ENCODE data around the gene VARS1. TPM values are rescaled to one million over a fixed set of nuclear protein-coding genes. Genes with fewer than 3 reads are reported as not detected.
A peak's percentile ranks its signal among the peaks of the same experiment; 100 is the strongest.
"Not testable (repeated sequence)": the region's sequence is repeated elsewhere in the genome, so short reads cannot be mapped to it uniquely, and the experiment has no call there.

Gene VARS1
- total RNA-seq, 2 experiments from 2014 or later, result 43.9 to 44.2 TPM

DNA sequence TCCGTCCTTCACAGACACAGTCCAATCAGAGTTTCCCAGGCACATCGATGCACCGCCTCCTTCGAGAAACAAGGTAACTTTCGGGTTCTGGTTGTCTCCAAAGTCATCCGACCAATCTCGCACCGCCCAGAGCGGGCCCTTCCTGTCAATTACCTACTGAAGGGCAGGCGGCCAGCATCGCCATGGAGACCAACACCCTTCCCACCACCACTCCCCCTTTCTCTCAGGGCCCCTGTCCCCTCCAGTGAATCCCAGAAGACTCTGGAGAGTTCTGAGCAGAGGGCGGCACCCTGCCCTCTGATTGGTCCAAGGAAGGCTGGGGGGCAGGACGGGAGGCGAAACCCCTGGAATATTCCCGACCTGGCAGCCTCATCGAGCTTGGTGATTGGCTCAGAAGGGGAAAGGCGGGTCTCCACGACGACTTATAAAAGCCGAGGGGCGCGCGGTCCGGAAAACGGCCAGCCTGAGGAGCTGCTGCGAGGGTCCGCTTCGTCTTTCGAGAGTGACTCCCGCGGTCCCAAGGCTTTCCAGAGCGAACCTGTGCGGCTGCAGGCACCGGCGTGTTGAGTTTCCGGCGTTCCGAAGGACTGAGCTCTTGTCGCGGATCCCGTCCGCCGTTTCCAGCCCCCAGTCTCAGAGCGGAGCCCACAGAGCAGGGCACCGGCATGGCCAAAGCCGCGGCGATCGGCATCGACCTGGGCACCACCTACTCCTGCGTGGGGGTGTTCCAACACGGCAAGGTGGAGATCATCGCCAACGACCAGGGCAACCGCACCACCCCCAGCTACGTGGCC lies 31.9 kb upstream of the VARS1 start, which contains the start of gene HSPA1B:
Gene HSPA1B (plus strand): TSS at position 453 of the 794 bp plus-strand sequence. CDS start 213 bp downstream, at position 666.
- H3K27me3 ChIP-seq (ENCODE audit: control insufficient read depth in 1 of 2, insufficient read depth in 2 of 2, low read length in 2 of 2), result no peaks in the 10 kb centered on the region
- peaks cover 2% of the 10 kb centered on the region for H3K36me3 ChIP-seq (ENCODE audit: insufficient read depth, low read length)
- intact Hi-C loops (cut with DNase I, micrococcal nuclease), result loop anchor here in 1 of 2 experiments (2.0 kb wide), 1 partner anchor 33 kb away; the partner anchor contains the start of gene VARS1
- peak; percentile 64 to 93 (median 84) for DNase-seq
- no peaks in the 10 kb centered on the region for H3K27me3 Mint-ChIP-seq
- peak within 1 kb of the TSS; percentile 96 for H3K4me3 Mint-ChIP-seq
- peaks cover 9% of the 10 kb centered on the region for H3K36me3 Mint-ChIP-seq (ENCODE audit: low read depth)
- peaks cover 43% of the 10 kb centered on the region for H3K4me1 ChIP-seq (ENCODE audit: insufficient read depth, low read length)
- TF ChIP-seq, protein P1, sequence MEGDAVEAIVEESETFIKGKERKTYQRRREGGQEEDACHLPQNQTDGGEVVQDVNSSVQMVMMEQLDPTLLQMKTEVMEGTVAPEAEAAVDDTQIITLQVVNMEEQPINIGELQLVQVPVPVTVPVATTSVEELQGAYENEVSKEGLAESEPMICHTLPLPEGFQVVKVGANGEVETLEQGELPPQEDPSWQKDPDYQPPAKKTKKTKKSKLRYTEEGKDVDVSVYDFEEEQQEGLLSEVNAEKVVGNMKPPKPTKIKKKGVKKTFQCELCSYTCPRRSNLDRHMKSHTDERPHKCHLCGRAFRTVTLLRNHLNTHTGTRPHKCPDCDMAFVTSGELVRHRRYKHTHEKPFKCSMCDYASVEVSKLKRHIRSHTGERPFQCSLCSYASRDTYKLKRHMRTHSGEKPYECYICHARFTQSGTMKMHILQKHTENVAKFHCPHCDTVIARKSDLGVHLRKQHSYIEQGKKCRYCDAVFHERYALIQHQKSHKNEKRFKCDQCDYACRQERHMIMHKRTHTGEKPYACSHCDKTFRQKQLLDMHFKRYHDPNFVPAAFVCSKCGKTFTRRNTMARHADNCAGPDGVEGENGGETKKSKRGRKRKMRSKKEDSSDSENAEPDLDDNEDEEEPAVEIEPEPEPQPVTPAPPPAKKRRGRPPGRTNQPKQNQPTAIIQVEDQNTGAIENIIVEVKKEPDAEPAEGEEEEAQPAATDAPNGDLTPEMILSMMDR (IDR thresholded peaks at IDR 0.05), result no peak
- H3K27ac Mint-ChIP-seq, result peak within 1 kb of the TSS; percentile 97
- peak; percentile 66 for ATAC-seq (ENCODE audit: poor library complexity)
- H3K9me3 ChIP-seq (ENCODE audit: control insufficient read depth in 1 of 2, insufficient read depth in 1 of 2, low read length in 2 of 2), result no peaks in the 10 kb centered on the region
- CTCF ChIA-PET, result interaction anchor here (0.6 to 1.4 kb wide), 6 partner anchors 9 to 98 kb away, joined by 3 to 7 read pairs (median 4); partner anchors contain the start of genes DDAH2 and VARS1
- H3K4me1 Mint-ChIP-seq (ENCODE audit: low read depth), result peaks cover 43% of the 10 kb centered on the region
- peak within 1 kb of the TSS; percentile 84 for H3K4me3 ChIP-seq (ENCODE audit: low read length)
- peak within 1 kb of the TSS; percentile 74 to 76 for H3K27ac ChIP-seq (ENCODE audit: low read depth in 1 of 2, low read length in 2 of 2)
- H3K9me3 Mint-ChIP-seq, result no peaks in the 10 kb centered on the region
- POLR2A ChIA-PET, result interaction anchor here (0.7 to 2.9 kb wide), 29 partner anchors 8 to 286 kb away, joined by 3 to 34 read pairs (median 6); partner anchors contain the start of genes ABHD16A, BAG6, C6orf47 and CLIC1

DNA sequence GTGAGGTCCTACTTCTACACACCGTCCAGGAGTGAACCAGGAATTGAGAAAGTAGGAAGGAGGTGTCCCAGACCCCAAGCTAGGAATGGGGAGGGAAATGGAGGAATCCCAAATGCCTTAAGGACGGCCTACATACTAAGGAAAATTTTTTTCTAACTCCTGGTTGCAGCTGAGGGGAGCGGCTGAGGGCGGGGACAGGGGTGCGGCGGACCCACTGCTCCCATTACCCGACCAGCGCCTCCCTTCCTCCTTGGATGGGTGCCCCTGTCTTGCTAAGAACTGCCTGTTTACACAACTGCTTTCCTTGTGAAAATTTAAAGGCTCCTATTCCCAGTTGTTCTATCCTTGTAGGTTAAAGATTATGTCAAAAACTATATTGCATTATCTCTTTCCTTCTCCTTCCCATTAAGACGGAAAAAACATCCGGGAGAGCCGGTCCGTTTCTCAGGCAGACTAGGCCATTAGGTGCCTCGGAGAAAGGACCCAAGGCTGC lies 31.3 kb upstream of the VARS1 start:
- peak overlapping the region; percentile 97 for H3K27ac Mint-ChIP-seq
- CTCF ChIA-PET, result interaction anchor here (0.6 to 1.4 kb wide), 9 partner anchors 9 to 97 kb away, joined by 3 to 7 read pairs (median 4); partner anchors contain the start of genes DDAH2, MSH5 and VARS1
- peaks cover 14% of the 10 kb centered on the region for H3K36me3 Mint-ChIP-seq (ENCODE audit: low read depth)
- H3K4me3 ChIP-seq (ENCODE audit: low read length), result peak overlapping the region; percentile 84
- no peaks in the 10 kb centered on the region for H3K9me3 Mint-ChIP-seq
- H3K4me1 Mint-ChIP-seq (ENCODE audit: low read depth), result peaks cover 50% of the 10 kb centered on the region
- no peaks in the 10 kb centered on the region for H3K9me3 ChIP-seq (ENCODE audit: control insufficient read depth in 1 of 2, insufficient read depth in 1 of 2, low read length in 2 of 2)
- H3K4me1 ChIP-seq (ENCODE audit: insufficient read depth, low read length), result peaks cover 46% of the 10 kb centered on the region
- POLR2A ChIA-PET, result interaction anchor here (0.7 to 2.9 kb wide), 26 partner anchors 9 to 285 kb away, joined by 3 to 34 read pairs (median 6); partner anchors contain the start of genes ABHD16A, BAG6, C6orf47 and CLIC1
- peak; percentile 19 for ATAC-seq (ENCODE audit: poor library complexity)
- H3K4me3 Mint-ChIP-seq, result peak overlapping the region; percentile 96
- no peaks in the 10 kb centered on the region for H3K27me3 Mint-ChIP-seq
- DNase-seq, result peak in 5 of 14 experiments; percentile 32 to 54 (median 40)
- intact Hi-C loops (cut with DNase I, micrococcal nuclease), result loop anchor here in 1 of 2 experiments (2.0 kb wide), 1 partner anchor 32 kb away; the partner anchor contains the start of gene VARS1
- no peaks in the 10 kb centered on the region for H3K27me3 ChIP-seq (ENCODE audit: control insufficient read depth in 1 of 2, insufficient read depth in 2 of 2, low read length in 2 of 2)
- peak overlapping the region; percentile 74 to 76 for H3K27ac ChIP-seq (ENCODE audit: low read depth in 1 of 2, low read length in 2 of 2)
- TF ChIP-seq, protein P1 (IDR thresholded peaks at IDR 0.05), result no peak
- peaks cover 2% of the 10 kb centered on the region for H3K36me3 ChIP-seq (ENCODE audit: insufficient read depth, low read length)

DNA sequence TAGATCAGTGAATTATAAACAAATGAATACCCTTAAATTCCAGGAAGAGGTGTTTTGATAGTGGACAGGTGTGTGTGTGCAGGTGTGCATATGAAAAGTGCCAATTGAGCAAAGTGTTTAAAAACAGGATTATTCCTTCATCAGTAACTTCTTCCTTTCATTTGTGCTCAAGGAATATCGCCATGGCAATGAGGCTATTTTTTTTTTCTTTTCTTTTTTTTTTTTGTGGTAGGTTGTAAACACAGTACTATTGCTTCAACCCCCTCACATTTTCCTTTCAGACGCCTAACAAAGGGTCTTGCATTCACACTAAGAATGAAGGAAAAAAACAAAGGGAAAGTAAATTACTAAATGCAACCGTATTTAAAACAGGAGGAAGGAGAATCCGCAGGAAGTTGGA lies 30.0 kb upstream of the VARS1 start:
- Histone ChIP-seq H3K27me3 (ENCODE audit: control insufficient read depth in 1 of 2, insufficient read depth in 2 of 2, low read length in 2 of 2) (no peaks in the 10 kb centered on the region), H3K4me1 (ENCODE audit: insufficient read depth, low read length) (peaks cover 42% of the 10 kb centered on the region), H3K4me3 (ENCODE audit: low read length) (no peak overlapping the region), H3K36me3 (ENCODE audit: insufficient read depth, low read length) (no peaks in the 10 kb centered on the region), H3K27ac (ENCODE audit: low read depth in 1 of 2, low read length in 2 of 2) (no peak overlapping the region), H3K9me3 (ENCODE audit: control insufficient read depth in 1 of 2, insufficient read depth in 1 of 2, low read length in 2 of 2) (no peaks in the 10 kb centered on the region)
- intact Hi-C loops (cut with DNase I, micrococcal nuclease), result no loop called here
- Mint-ChIP-seq H3K27ac (peak overlapping the region; percentile 97), H3K4me3 (peak overlapping the region; percentile 96), H3K27me3 (no peaks in the 10 kb centered on the region), H3K36me3 (ENCODE audit: low read depth) (peaks cover 16% of the 10 kb centered on the region), H3K9me3 (no peaks in the 10 kb centered on the region), H3K4me1 (ENCODE audit: low read depth) (peaks cover 54% of the 10 kb centered on the region)
- ATAC-seq (ENCODE audit: poor library complexity) (no peak), DNase-seq (no peak)
- ChIA-PET POLR2A (interaction anchor here (2.9 kb wide), 1 partner anchor 11 kb away, joined by 23 read pairs; the partner anchor contains the start of genes HSPA1A and HSPA1L), CTCF (interaction anchor here (1.3 kb wide), 1 partner anchor 96 kb away, joined by 3 read pairs; no protein-coding TSS in a partner anchor)
- TF ChIP-seq, protein P1 (IDR thresholded peaks at IDR 0.05), result no peak

DNA sequence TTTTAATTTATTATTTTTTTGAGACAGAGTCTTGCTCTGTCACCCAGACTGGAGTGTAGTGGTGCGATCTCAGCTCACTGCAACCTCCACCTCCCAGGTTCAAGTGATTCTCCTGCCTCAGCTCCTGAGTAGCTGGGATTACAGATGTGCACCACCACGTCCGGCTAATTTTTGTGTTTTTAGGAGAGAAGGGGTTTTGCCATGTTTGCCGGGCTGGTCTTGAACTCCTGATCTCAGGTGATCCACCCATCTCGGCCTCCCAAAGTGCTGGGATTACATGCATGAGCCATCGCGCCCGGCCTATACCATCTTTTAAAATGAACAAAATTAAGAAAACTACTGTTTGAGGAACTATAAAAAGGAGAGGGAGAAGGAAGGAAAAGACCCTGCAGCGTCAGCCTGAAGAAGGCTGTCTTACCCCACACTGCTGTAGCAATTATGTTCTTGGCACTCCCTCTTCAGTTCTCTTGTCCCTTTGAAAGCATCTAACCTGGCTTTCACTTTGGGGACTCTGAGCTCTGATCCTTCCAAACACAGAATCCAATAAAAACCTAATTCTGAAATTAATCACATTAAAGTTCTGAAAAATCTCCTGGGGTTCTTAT lies 28.1 kb upstream of the VARS1 start:
- H3K27me3 Mint-ChIP-seq; H3K27ac ChIP-seq (ENCODE audit: low read depth in 1 of 2, low read length in 2 of 2); H3K36me3 ChIP-seq (ENCODE audit: insufficient read depth, low read length); H3K4me3 ChIP-seq (ENCODE audit: low read length); H3K9me3 Mint-ChIP-seq; H3K9me3 ChIP-seq (ENCODE audit: control insufficient read depth in 1 of 2, insufficient read depth in 1 of 2, low read length in 2 of 2); CTCF ChIA-PET; DNase-seq; ATAC-seq (ENCODE audit: poor library complexity); H3K27me3 ChIP-seq (ENCODE audit: control insufficient read depth in 1 of 2, insufficient read depth in 2 of 2, low read length in 2 of 2): not testable (repeated sequence)
- H3K36me3 Mint-ChIP-seq (ENCODE audit: low read depth), result peaks cover 16% of the 10 kb centered on the region
- H3K4me1 Mint-ChIP-seq (ENCODE audit: low read depth), result peaks cover 50% of the 10 kb centered on the region
- H3K27ac Mint-ChIP-seq, result peak overlapping the region; percentile 47
- H3K4me1 ChIP-seq (ENCODE audit: insufficient read depth, low read length), result peaks cover 55% of the 10 kb centered on the region
- intact Hi-C loops (cut with DNase I, micrococcal nuclease), result loop anchor here in 1 of 2 experiments (2.0 kb wide), 1 partner anchor 17 kb away; the partner anchor contains the start of gene LSM2
- peak overlapping the region; percentile 58 for H3K4me3 Mint-ChIP-seq
- POLR2A ChIA-PET, result interaction anchor here (2.6 to 2.7 kb wide), 2 partner anchors 10 to 17 kb away, joined by 8 to 17 read pairs; partner anchors contain the start of gene LSM2
